GM12878 (cell line): Measurements from ENCODE around the gene SGCD. TPM values are rescaled to one million over a fixed set of nuclear protein-coding genes. Genes with fewer than 3 reads are reported as not detected.

Experiments
- ATAC-seq: fragments of 200-7000 bp; cut with Tn5 transposase; 3 replicates; pipeline ENCODE4 v1.9.1; 2020; ENCODE audit warnings: mild to moderate bottlenecking, moderate library complexity
- BruUV-seq: library from RNA; stranded (reverse); fragments of 400-500 nt; replicated peaks from 2 replicates; lab custom pipeline; 2021; lab: Mats Ljungman, UMichigan
- CTCF ChIA-PET: fragments of 300-600 bp; sonication (Branson Sonifier 250); formaldehyde crosslinking; extraction: SDS; loops from one replicate; lab custom pipeline; 2021; ENCODE audit warnings: inconsistent platforms; lab: Yijun Ruan, JAX
- POLR2A ChIA-PET: fragments of 350-600 bp; formaldehyde crosslinking; extraction: SDS; loops from one replicate; lab custom pipeline; 2021; ENCODE audit warnings: inconsistent platforms; lab: Charles Lee
- RAD21 ChIA-PET: fragments of 300-600 bp; sonication (Branson Sonifier 250); formaldehyde crosslinking; loops from one replicate; lab custom pipeline; 2023; ENCODE audit warnings: antibody characterized with exemption; ENCODE audit not compliant: unreplicated experiment; lab: Charles Lee
- SMC1A ChIA-PET: fragments of 300-600 bp; sonication (Branson Sonifier 250); formaldehyde crosslinking; loops from one replicate; lab custom pipeline; 2023; ENCODE audit not compliant: unreplicated experiment, uncharacterized antibody; lab: Charles Lee
- DNase-seq: peaks from one replicate; pipeline ENCODE4 v3.0.0-alpha.2; 2011; ENCODE audit warnings: low read depth, low spot score
- FAIRE-seq: peaks from 3 replicates; lab custom pipeline; 2011; peaks lifted over from hg19 to GRCh38; lab: Jason Lieb, UNC
- H2AFZ ChIP-seq: 2 replicates; pipeline ENCODE4 v1.6.0; 2011; ENCODE audit warnings: low read depth, low read length, control low read depth; ENCODE audit not compliant: control insufficient read depth
- H3K27ac ChIP-seq: 2 replicates; pipeline ENCODE4 v1.5.1; 2011; ENCODE audit warnings: control low read depth; ENCODE audit not compliant: control insufficient read depth, insufficient read depth
- H3K27me3 ChIP-seq, 2 experiments: replicated peaks in 1 of 2; 2 replicates each; pipeline versions ENCODE4 v1.6.0 to v1.6.1; 2011; ENCODE audit warnings: low read length in 1 of 2; ENCODE audit not compliant: control insufficient read depth in 2 of 2, insufficient read depth in 2 of 2
- H3K36me3 ChIP-seq, 2 experiments: 2 replicates each; pipeline ENCODE4 v1.5.1; 2011; ENCODE audit warnings: low read length in 1 of 2; ENCODE audit not compliant: control insufficient read depth in 2 of 2, insufficient read depth in 2 of 2
- H3K4me1 ChIP-seq: 2 replicates; pipeline ENCODE4 v1.6.1; 2011; ENCODE audit warnings: mild to moderate bottlenecking, low read length, moderate library complexity, mixed read lengths; ENCODE audit not compliant: control insufficient read depth, insufficient read depth
- H3K4me2 ChIP-seq: 2 replicates; pipeline ENCODE4 v1.6.0; 2011; ENCODE audit warnings: control low read depth; ENCODE audit not compliant: control insufficient read depth, insufficient read depth
- H3K4me3 ChIP-seq: fragments of 200-600 bp; sonication (generic); 2 replicates; pipeline ENCODE4 v1.5.1; 2016
- H3K79me2 ChIP-seq: 2 replicates; pipeline ENCODE4 v1.6.0; 2011; ENCODE audit warnings: low read length; ENCODE audit not compliant: control insufficient read depth, insufficient read depth
- H3K9ac ChIP-seq: 2 replicates; pipeline ENCODE4 v1.8.0; 2011; ENCODE audit warnings: low read length, control low read depth, mixed read lengths; ENCODE audit not compliant: control insufficient read depth, insufficient read depth
- H3K9me3 ChIP-seq: replicated peaks from 3 replicates; pipeline ENCODE4 v1.5.1; 2011; ENCODE audit warnings: mild to moderate bottlenecking, low read length; ENCODE audit not compliant: control insufficient read depth, insufficient read depth
- H4K20me1 ChIP-seq: 2 replicates; pipeline ENCODE4 v1.6.0; 2011; ENCODE audit not compliant: control insufficient read depth, insufficient read depth
- CEBPB ChIP-seq, 2 experiments: fragments of 150-350 bp in 1 of 2; IDR thresholded peaks; 2 replicates each; pipeline ENCODE4 v1.6.1; 2012 to 2014; ENCODE audit warnings: low read depth in 2 of 2, low read length in 2 of 2, borderline replicate concordance in 1 of 2, inconsistent platforms in 1 of 2
- E2F4 ChIP-seq: IDR thresholded peaks from 2 replicates; pipeline ENCODE4 v1.6.1; 2012; ENCODE audit warnings: low read depth, low read length, improper control_type of control experiment
- EZH2 ChIP-seq: IDR thresholded peaks from 2 replicates; pipeline ENCODE4 v1.6.1; 2012; ENCODE audit warnings: low read depth, mild to moderate bottlenecking, control low read depth, inconsistent platforms, low read length, borderline replicate concordance; ENCODE audit not compliant: control insufficient read depth
- FOS ChIP-seq: IDR thresholded peaks from 3 replicates; pipeline ENCODE4 v1.6.1; 2011; ENCODE audit warnings: borderline replicate concordance; ENCODE audit not compliant: insufficient read length; ENCODE audit errors: extremely low read depth
- HCFC1 ChIP-seq: fragments of 150-350 bp; IDR thresholded peaks from 2 replicates; pipeline ENCODE4 v1.6.1; 2014; ENCODE audit warnings: low read length
- HDAC6 ChIP-seq: fragments of 200-600 bp; sonication (generic); IDR thresholded peaks from one replicate; pipeline ENCODE4 v1.8.0; 2017; ENCODE audit warnings: antibody characterized with exemption; ENCODE audit not compliant: unreplicated experiment
- IKZF2 ChIP-seq, 2 experiments: fragments of 450-650 bp; IDR thresholded peaks; 2 replicates each; pipeline ENCODE4 v1.6.1; 2017; ENCODE audit warnings: mild to moderate bottlenecking in 2 of 2, moderate library complexity in 2 of 2
- JUND ChIP-seq: IDR thresholded peaks from 2 replicates; pipeline ENCODE4 v1.6.1; 2012; ENCODE audit warnings: low read depth, mild to moderate bottlenecking, low read length, improper control_type of control experiment, moderate library complexity
- MTA2 ChIP-seq: fragments of 450-650 bp; IDR thresholded peaks from 2 replicates; pipeline ENCODE4 v1.6.1; 2016; ENCODE audit warnings: low read depth, mild to moderate bottlenecking, moderate library complexity
- NBN ChIP-seq: fragments of 450-650 bp; IDR thresholded peaks from 2 replicates; pipeline ENCODE4 v1.6.1; 2016
- NFIC ChIP-seq: IDR thresholded peaks from 2 replicates; pipeline ENCODE4 v1.6.1; 2012; ENCODE audit warnings: low read depth, mild to moderate bottlenecking, inconsistent platforms, low read length, moderate library complexity
- NFYB ChIP-seq: IDR thresholded peaks from 2 replicates; pipeline ENCODE4 v1.6.1; 2011; ENCODE audit warnings: low read depth, mild to moderate bottlenecking, low read length, improper control_type of control experiment, moderate library complexity; ENCODE audit not compliant: insufficient read depth
- PML ChIP-seq: IDR thresholded peaks from 2 replicates; pipeline ENCODE4 v1.6.1; 2012; ENCODE audit warnings: low read length, inconsistent platforms
- SREBF2 ChIP-seq: IDR thresholded peaks from 2 replicates; pipeline ENCODE4 v1.6.1; 2012; ENCODE audit warnings: mild to moderate bottlenecking, low read length
- ZNF207 ChIP-seq: fragments of 450-650 bp; IDR thresholded peaks from 2 replicates; pipeline ENCODE4 v1.6.1; 2014; ENCODE audit warnings: antibody characterized with exemption, mild to moderate bottlenecking, borderline replicate concordance
- WGBS: methylation state at CpG from one replicate; pipeline ENCODE4 v1.1.6; 2016; ENCODE audit warnings: low lambda C conversion rate; ENCODE audit not compliant: insufficient replicate concordance, insufficient coverage; ENCODE audit errors: missing lambda C conversion rate; 5-methylcytosine and 5-hydroxymethylcytosine counted together
- in situ Hi-C: fragments of 300-500 bp; cut with MboI; formaldehyde crosslinking; loops from 9 replicates; pipeline ENCODE4 v1.14.3; 2018; ENCODE audit warnings: mixed read lengths
- intact Hi-C: fragments of 100-400 bp; cut with micrococcal nuclease; formaldehyde crosslinking; loops from one replicate; pipeline ENCODE4 v1.14.2; 2022; ENCODE audit not compliant: unreplicated experiment
- polyA plus RNA-seq, 11 experiments: library from polyadenylated mRNA; depleted of rRNA in 4 of 11; unstranded in 6 of 11; stranded (reverse) in 5 of 11; fragments of >200 nt; fragmentation: Nextera tagmentation in 4 of 11; fragmentation: Illumina TruSeq in 1 of 11; extraction: Ambion mirVana in 4 of 11; extraction: Trizol in 1 of 11; gene quantifications; 1 replicate in 1 of 11; 2 replicates in 10 of 11; pipeline versions ENCODE4 v1.2.1 to v1.2.3, GENCODE V29; 2011 to 2016; ENCODE audit warnings: inconsistent platforms in 2 of 11, missing spikeins in 2 of 11, low read depth in 1 of 11
- total RNA-seq, 4 experiments: library from RNA; depleted of rRNA in 3 of 4; stranded (reverse); fragments of >200 nt in 3 of 4; fragmentation: Illumina TruSeq in 1 of 4; extraction: Trizol in 1 of 4; gene quantifications; 2 replicates each; pipeline versions ENCODE4 v1.2.1 to v1.2.3, GENCODE V29; 2013 to 2021

SGCD gene
- total and polyA plus RNA-seq, 10 of the 15 experiments (the other 5 are each of a cell fraction or from before 2014, with no cell fraction given) = 0.06 TPM; not detected in 9

GRCh38 chr5:156427315-156427714, 100.4 kb downstream of the SGCD start:
- ChIA-PET CTCF (no interaction called here), RAD21 (no interaction called here), SMC1A (interaction anchor here (0.8 kb wide), 1 partner anchor 53 kb away, joined by 3 read pairs; no protein-coding TSS in a partner anchor), POLR2A (no interaction called here)
- 39% methylated on average over 4 of the region's 4 CpGs for WGBS
- no TSS peak for BruUV-seq
- Histone ChIP-seq H3K79me2 (no peaks in the 10 kb centered on the region), H2AFZ (no peak overlapping the region), H3K4me3 (no peak overlapping the region), H3K27ac (no peak overlapping the region), H3K36me3 (no peaks in the 10 kb centered on the region), H3K9ac (no peak overlapping the region), H4K20me1 (no peaks in the 10 kb centered on the region), H3K4me1 (no peaks in the 10 kb centered on the region), H3K27me3 (no peaks in the 10 kb centered on the region), H3K4me2 (no peak overlapping the region), H3K9me3 (no peaks in the 10 kb centered on the region)
- ATAC-seq (peak; percentile 65), DNase-seq (no peak), FAIRE-seq (no peak)
- in situ Hi-C loops = no loop called here
- intact Hi-C loops = no loop called here
- TF ChIP-seq IKZF2 (IDR thresholded peaks at IDR 0.05) = peak; percentile 38 to 57; a peak in 2 of 4 replicates
- no peak for TF ChIP-seq NBN
- no peak for TF ChIP-seq HCFC1

GRCh38 chr5:156431956-156432829, 105.2 kb downstream of the SGCD start:
- intact Hi-C loops = no loop called here
- 74% methylated on average over 9 of the region's 9 CpGs for WGBS
- ChIA-PET CTCF (no interaction called here), SMC1A (no interaction called here), POLR2A (no interaction called here), RAD21 (no interaction called here)
- Histone ChIP-seq H3K27me3 (no peaks in the 10 kb centered on the region), H3K4me1 (no peaks in the 10 kb centered on the region), H3K9ac (no peak overlapping the region), H3K4me3 (no peak overlapping the region), H3K4me2 (no peak overlapping the region), H3K27ac (no peak overlapping the region), H2AFZ (no peak overlapping the region), H4K20me1 (no peaks in the 10 kb centered on the region), H3K36me3 (no peaks in the 10 kb centered on the region), H3K9me3 (no peaks in the 10 kb centered on the region), H3K79me2 (no peaks in the 10 kb centered on the region)
- ATAC-seq = no peak
- in situ Hi-C loops = no loop called here
- DNase-seq = no peak
- no peak for FAIRE-seq
- BruUV-seq = no TSS peak
- TF ChIP-seq SREBF2 = no peak
- no peak for TF ChIP-seq NFIC
- TF ChIP-seq HDAC6 = no peak
- TF ChIP-seq EZH2 = no peak
- no peak for TF ChIP-seq E2F4
- no peak for TF ChIP-seq JUND
- TF ChIP-seq PML = no peak
- TF ChIP-seq MTA2 = no peak
- no peak for TF ChIP-seq FOS
- no peak for TF ChIP-seq ZNF207
- TF ChIP-seq NFYB = no peak
- TF ChIP-seq CEBPB (IDR thresholded peaks at IDR 0.05; ENCODE audit: borderline replicate concordance in 1 of 2, low read depth in 2 of 2, low read length in 2 of 2) = no peak
